Measurements from ENCODE around the gene ATP5MC3.

ATP5MC3 gene

GRCh38 chr2:175220075-175220474, 38.6 kb upstream of the ATP5MC3 start:
- Histone ChIP-seq H3K27me3 (ENCODE audit: insufficient read depth, low read length) (no peaks in the 10 kb centered on the region), H3K4me3 (ENCODE audit: low read depth, low read length, poor library complexity, severe bottlenecking) (no peak overlapping the region), H3K79me2 (ENCODE audit: insufficient read depth, low read length) (no peaks in the 10 kb centered on the region), H3F3A (ENCODE audit: insufficient read depth, low read length) (no peaks in the 10 kb centered on the region), H2AFZ (ENCODE audit: low read length) (no peak overlapping the region), H3K27ac (ENCODE audit: low read depth, low read length, poor library complexity, severe bottlenecking) (no peak overlapping the region), H3K4me1 (ENCODE audit: insufficient read depth, low read length, severe bottlenecking) (no peaks in the 10 kb centered on the region), H4K20me1 (ENCODE audit: insufficient read depth, low read length) (no peaks in the 10 kb centered on the region), H3K9me2 (ENCODE audit: low read depth, low read length) (no peaks in the 10 kb centered on the region), H3K36me3 (ENCODE audit: insufficient read depth, low read length) (no peaks in the 10 kb centered on the region), H3K9me3 (ENCODE audit: low read length) (no peaks in the 10 kb centered on the region), H3K4me2 (ENCODE audit: low read length) (no peak overlapping the region), H3K9ac (ENCODE audit: low read length) (no peak overlapping the region)
- TF ChIP-seq EZH2 (IDR thresholded peaks at IDR 0.05; ENCODE audit: borderline replicate concordance, low read length), result no peak
- TF ChIP-seq CTCF (IDR thresholded peaks at IDR 0.05; ENCODE audit: low read length), result no peak

GRCh38 chr2:175218551-175218950, 37.0 kb upstream of the ATP5MC3 start:
- Histone ChIP-seq H3K27ac (ENCODE audit: low read depth, low read length, poor library complexity, severe bottlenecking) (no peak overlapping the region), H3K9ac (ENCODE audit: low read length) (no peak overlapping the region), H4K20me1 (ENCODE audit: insufficient read depth, low read length) (no peaks in the 10 kb centered on the region), H3K4me3 (ENCODE audit: low read depth, low read length, poor library complexity, severe bottlenecking) (no peak overlapping the region), H3K27me3 (ENCODE audit: insufficient read depth, low read length) (no peaks in the 10 kb centered on the region), H3K4me1 (ENCODE audit: insufficient read depth, low read length, severe bottlenecking) (no peaks in the 10 kb centered on the region), H3K36me3 (ENCODE audit: insufficient read depth, low read length) (no peaks in the 10 kb centered on the region), H3K79me2 (ENCODE audit: insufficient read depth, low read length) (no peaks in the 10 kb centered on the region), H3K9me2 (ENCODE audit: low read depth, low read length) (no peaks in the 10 kb centered on the region), H3K9me3 (ENCODE audit: low read length) (no peaks in the 10 kb centered on the region), H3K4me2 (ENCODE audit: low read length) (no peak overlapping the region), H2AFZ (ENCODE audit: low read length) (no peak overlapping the region), H3F3A (ENCODE audit: insufficient read depth, low read length) (no peaks in the 10 kb centered on the region)
- TF ChIP-seq CTCF (IDR thresholded peaks at IDR 0.05; ENCODE audit: low read length), result no peak
- TF ChIP-seq EZH2 (IDR thresholded peaks at IDR 0.05; ENCODE audit: borderline replicate concordance, low read length), result no peak

- H2AFZ ChIP-seq (ENCODE audit: low read length), result no peak overlapping the region
- H3K4me2 ChIP-seq (ENCODE audit: low read length), result no peak overlapping the region
- no peaks in the 10 kb centered on the region for H3F3A ChIP-seq (ENCODE audit: insufficient read depth, low read length)
Observed at GRCh38 chr2:175207741-175208438, 26.4 kb upstream of the ATP5MC3 start.

More at GRCh38 chr2:175207741-175208438, 26.4 kb upstream of the ATP5MC3 start:
- no peak overlapping the region for H3K4me3 ChIP-seq (ENCODE audit: low read depth, low read length, poor library complexity, severe bottlenecking)
- H4K20me1 ChIP-seq (ENCODE audit: insufficient read depth, low read length), result no peaks in the 10 kb centered on the region
- no peaks in the 10 kb centered on the region for H3K79me2 ChIP-seq (ENCODE audit: insufficient read depth, low read length)
- no peak for TF ChIP-seq EZH2 (IDR thresholded peaks at IDR 0.05; ENCODE audit: borderline replicate concordance, low read length)
- no peak for TF ChIP-seq CTCF (IDR thresholded peaks at IDR 0.05; ENCODE audit: low read length)
- no peak overlapping the region for H3K9ac ChIP-seq (ENCODE audit: low read length)
- no peaks in the 10 kb centered on the region for H3K9me2 ChIP-seq (ENCODE audit: low read depth, low read length)
- no peak overlapping the region for H3K27ac ChIP-seq (ENCODE audit: low read depth, low read length, poor library complexity, severe bottlenecking)
- no peaks in the 10 kb centered on the region for H3K36me3 ChIP-seq (ENCODE audit: insufficient read depth, low read length)
- H3K4me1 ChIP-seq (ENCODE audit: insufficient read depth, low read length, severe bottlenecking), result peaks cover 3% of the 10 kb centered on the region
- H3K9me3 ChIP-seq (ENCODE audit: low read length), result no peaks in the 10 kb centered on the region
- no peaks in the 10 kb centered on the region for H3K27me3 ChIP-seq (ENCODE audit: insufficient read depth, low read length)
